ENCODE data around the gene EPHB4. TPM values are rescaled to one million over a fixed set of nuclear protein-coding genes. Genes with fewer than 3 reads are reported as not detected.

EPHB4 gene
- total RNA-seq, 1 experiment from 2014 or later: 135 TPM

GRCh38 chr7:100825751-100826513, 1.4 kb downstream of the EPHB4 start:
- no peak overlapping the region for H3K18ac ChIP-seq (ENCODE audit: insufficient read length, low read depth, low read length)
- no peak overlapping the region for H4K5ac ChIP-seq (ENCODE audit: insufficient read length, low read depth, low read length)
- H3K23me2 ChIP-seq (ENCODE audit: insufficient read length, low read depth, low read length, poor library complexity, severe bottlenecking): peaks cover 16% of the 10 kb centered on the region
- no peak overlapping the region for H2BK12ac ChIP-seq (ENCODE audit: insufficient read length, low read depth, low read length)
- no peak overlapping the region for H3K27ac ChIP-seq (ENCODE audit: insufficient read length, low read depth, low read length)
- H2AFZ ChIP-seq (ENCODE audit: low read length): no peak overlapping the region
- H3K56ac ChIP-seq (ENCODE audit: insufficient read length, low read depth, low read length): no peak overlapping the region
- peaks cover 7% of the 10 kb centered on the region; the same call in 1 of the 2 replicates for H3K4me1 ChIP-seq (ENCODE audit: insufficient read depth, low read length)
- TF ChIP-seq CTCF (conservative IDR thresholded peaks at IDR 0.05): peak; percentile 30; the same call in 1 of the 3 replicates
- no peak overlapping the region for H3K4ac ChIP-seq (ENCODE audit: low read depth, low read length)
- no peak overlapping the region for H3K23ac ChIP-seq (ENCODE audit: insufficient read length, low read depth, low read length)
- peak overlapping the region; percentile 85 for H3K9ac ChIP-seq (ENCODE audit: extremely low read depth, insufficient read length, low read length)
- no peak overlapping the region for H2BK120ac ChIP-seq (ENCODE audit: low read depth, low read length, poor library complexity, severe bottlenecking)
- peak overlapping the region; percentile 90 to 100 for H3K4me3 Mint-ChIP-seq
- H3T11ph ChIP-seq (ENCODE audit: low read length): no peak overlapping the region
- no peak overlapping the region for H2AK5ac ChIP-seq (ENCODE audit: insufficient read length, low read length)
- H2BK15ac ChIP-seq (ENCODE audit: low read depth, low read length): no peak overlapping the region
- no peaks in the 10 kb centered on the region for H3K27me3 ChIP-seq (ENCODE audit: insufficient read depth, low read length)
- no peak overlapping the region for H4K91ac ChIP-seq (ENCODE audit: insufficient read length, low read depth, low read length)
- no CpG with 5 or more reads among the region's 17 CpGs for WGBS (ENCODE audit: extremely low coverage, insufficient read length, low lambda C conversion rate)
- no peaks in the 10 kb centered on the region; the same call in none of the 2 replicates for H3K27me3 Mint-ChIP-seq (ENCODE audit: low read depth)
- H2BK20ac ChIP-seq (ENCODE audit: low read depth, low read length, poor library complexity, severe bottlenecking): no peak overlapping the region
- peaks cover 22 to 36% of the 10 kb centered on the region in 2 experiments for H3K4me1 Mint-ChIP-seq
- peaks cover 30 to 51% (median 51%) of the 10 kb centered on the region in 3 experiments; a peak in 6 of 7 replicates for H3K36me3 Mint-ChIP-seq (ENCODE audit: insufficient read depth in 1 of 3, low read depth in 3 of 3)
- H4K8ac ChIP-seq (replicated peaks; ENCODE audit: insufficient read length, low read depth, low read length): no peak overlapping the region
- peaks cover 21% of the 10 kb centered on the region for H3K79me1 ChIP-seq (ENCODE audit: insufficient read depth, low read depth, low read length, poor library complexity, severe bottlenecking)
- H3K9me3 Mint-ChIP-seq: peaks cover 0 to 2% of the 10 kb centered on the region in 2 experiments; a peak in 2 of 5 replicates
- DNase-seq: no peak
- H3K9me3 ChIP-seq (ENCODE audit: control insufficient read depth, low read depth, low read length): no peaks in the 10 kb centered on the region
- no peaks in the 10 kb centered on the region for H4K20me1 ChIP-seq (ENCODE audit: control insufficient read depth, insufficient read depth, insufficient read length)
- H3K4me2 ChIP-seq (ENCODE audit: insufficient read depth, insufficient read length, low read length): peak overlapping the region; percentile 97
- H3K14ac ChIP-seq (ENCODE audit: insufficient read depth, low read length): no peak overlapping the region
- peaks cover 15% of the 10 kb centered on the region for H3K79me2 ChIP-seq (ENCODE audit: insufficient read depth, low read length)
- H2BK5ac ChIP-seq (ENCODE audit: insufficient read length, low read length): no peak overlapping the region
- H3K27ac Mint-ChIP-seq: peak overlapping the region; percentile 81 to 98 (median 89); a peak in 6 of 7 replicates
